Stimulated activated naive CD4-positive, alpha-beta T cell treated with Interleukin-2 at 50 U/mL for 16 hours (primary cell): Measurements from ENCODE around the gene TTLL11.

ENCODE experiments used
- DNase-seq: peaks from one replicate; lab custom pipeline; 2025; lab: John Stamatoyannopoulos, UW

Gene TTLL11

GRCh38 chr9:121972501-121972981 lies 120.6 kb downstream of the TTLL11 start:
- no peak for DNase-seq

GRCh38 chr9:121968056-121968455 lies 125.1 kb downstream of the TTLL11 start:
- no peak for DNase-seq

GRCh38 chr9:121966706-121967105 lies 126.4 kb downstream of the TTLL11 start:
- no peak for DNase-seq

- no peak for DNase-seq
These were observed 129.5 kb downstream of the TTLL11 start for GRCh38 chr9:121963528-121963995.

GRCh38 chr9:121962421-121962820 lies 130.7 kb downstream of the TTLL11 start:
- DNase-seq: no peak

- DNase-seq: no peak
These were observed 132.4 kb downstream of the TTLL11 start for GRCh38 chr9:121960665-121961064.

GRCh38 chr9:121958530-121958929 lies 134.6 kb downstream of the TTLL11 start:
- no peak for DNase-seq

GRCh38 chr9:121956808-121957207 lies 136.3 kb downstream of the TTLL11 start:
- no peak for DNase-seq

- no peak for DNase-seq
These were observed 137.5 kb downstream of the TTLL11 start for GRCh38 chr9:121955649-121956048.

- DNase-seq: no peak
These were observed 138.5 kb downstream of the TTLL11 start for GRCh38 chr9:121954477-121955140.

GRCh38 chr9:121952611-121953010 lies 140.5 kb downstream of the TTLL11 start:
- no peak for DNase-seq

GRCh38 chr9:121950866-121951265 lies 142.2 kb downstream of the TTLL11 start:
- no peak for DNase-seq

GRCh38 chr9:121950441-121950840 lies 142.7 kb downstream of the TTLL11 start:
- DNase-seq: no peak

GRCh38 chr9:121949766-121950165 lies 143.3 kb downstream of the TTLL11 start:
- no peak for DNase-seq

GRCh38 chr9:121949364-121949763 lies 143.7 kb downstream of the TTLL11 start:
- no peak for DNase-seq

- DNase-seq: no peak
These were observed 145.3 kb downstream of the TTLL11 start for GRCh38 chr9:121947775-121948174.

GRCh38 chr9:121946465-121946864 lies 146.6 kb downstream of the TTLL11 start:
- DNase-seq: no peak

GRCh38 chr9:121945849-121946248 lies 147.3 kb downstream of the TTLL11 start:
- no peak for DNase-seq

- DNase-seq: no peak
These were observed 147.8 kb downstream of the TTLL11 start for GRCh38 chr9:121945281-121945680.

- DNase-seq: no peak
These were observed 148.4 kb downstream of the TTLL11 start for GRCh38 chr9:121944711-121945191.

- DNase-seq: no peak
These were observed 149.6 kb downstream of the TTLL11 start for GRCh38 chr9:121943463-121943862.

- DNase-seq: no peak
These were observed 150.2 kb downstream of the TTLL11 start for GRCh38 chr9:121942866-121943382.

GRCh38 chr9:121942313-121942712 lies 150.8 kb downstream of the TTLL11 start:
- DNase-seq: no peak

- no peak for DNase-seq
These were observed 153.5 kb downstream of the TTLL11 start for GRCh38 chr9:121939643-121940042.
